GM23248 (cell line): ENCODE results near the gene SEC22C. TPM values are rescaled to one million over a fixed set of nuclear protein-coding genes. Genes with fewer than 3 reads are reported as not detected.
A peak's percentile ranks its signal among the peaks of the same experiment; 100 is the strongest.

Source experiments
- DNase-seq: peaks from one replicate; pipeline ENCODE4 v3.0.0-alpha.2; 2015
- H2AFZ ChIP-seq: fragments of 200-600 bp; sonication (generic); 2 replicates; pipeline ENCODE4 v1.6.1; 2016; ENCODE audit warnings: antibody characterized with exemption
- H3F3A ChIP-seq: fragments of 200-600 bp; sonication (generic); 2 replicates; pipeline ENCODE4 v1.6.1; 2016; ENCODE audit warnings: mild to moderate bottlenecking, antibody characterized with exemption, mixed run types; ENCODE audit not compliant: insufficient read depth
- H3K27ac ChIP-seq: fragments of 200-600 bp; sonication (generic); 2 replicates; pipeline ENCODE4 v1.5.1; 2016; ENCODE audit warnings: mild to moderate bottlenecking
- H3K27me3 ChIP-seq: fragments of 200-600 bp; sonication (generic); replicated peaks from 2 replicates; pipeline ENCODE4 v1.6.1; 2016; ENCODE audit warnings: mild to moderate bottlenecking; ENCODE audit not compliant: insufficient read depth
- H3K36me3 ChIP-seq: fragments of 200-600 bp; sonication (generic); 2 replicates; pipeline ENCODE4 v1.6.1; 2016; ENCODE audit warnings: low read depth, mild to moderate bottlenecking
- H3K4me1 ChIP-seq: fragments of 200-600 bp; sonication (generic); 2 replicates; pipeline ENCODE4 v1.6.1; 2016; ENCODE audit warnings: mild to moderate bottlenecking; ENCODE audit not compliant: insufficient read depth
- H3K4me2 ChIP-seq: fragments of 200-600 bp; sonication (generic); one replicate; pipeline ENCODE4 v1.6.1; 2016; ENCODE audit warnings: mild to moderate bottlenecking; ENCODE audit not compliant: unreplicated experiment
- H3K4me3 ChIP-seq: fragments of 200-600 bp; sonication (generic); 2 replicates; pipeline ENCODE4 v1.5.1; 2016; ENCODE audit warnings: mild to moderate bottlenecking
- H3K79me2 ChIP-seq: fragments of 200-600 bp; sonication (generic); 2 replicates; pipeline ENCODE4 v1.6.1; 2016; ENCODE audit warnings: mild to moderate bottlenecking; ENCODE audit not compliant: insufficient read depth
- H3K9ac ChIP-seq: fragments of 200-600 bp; sonication (generic); 2 replicates; pipeline ENCODE4 v1.6.1; 2016; ENCODE audit warnings: mild to moderate bottlenecking
- H3K9me2 ChIP-seq: fragments of 200-600 bp; sonication (generic); 2 replicates; pipeline ENCODE4 v1.6.1; 2016; ENCODE audit warnings: mixed run types, mild to moderate bottlenecking, moderate library complexity; ENCODE audit not compliant: insufficient read depth
- H3K9me3 ChIP-seq: fragments of 200-600 bp; sonication (generic); one replicate; pipeline ENCODE4 v1.6.1; 2017; ENCODE audit warnings: low read depth
- H4K20me1 ChIP-seq: fragments of 200-600 bp; sonication (generic); 2 replicates; pipeline ENCODE4 v1.6.0; 2016; ENCODE audit not compliant: insufficient read depth
- EZH2 ChIP-seq: fragments of 200-600 bp; sonication (generic); IDR thresholded peaks from 2 replicates; pipeline ENCODE4 v1.6.1; 2018; ENCODE audit warnings: antibody characterized with exemption, mild to moderate bottlenecking; ENCODE audit not compliant: insufficient read depth, poor library complexity, severe bottlenecking
- EZH2phosphoT487 ChIP-seq: fragments of 200-600 bp; sonication (generic); IDR thresholded peaks from 2 replicates; pipeline ENCODE4 v1.6.1; 2018; ENCODE audit warnings: antibody characterized with exemption, moderate library complexity, mild to moderate bottlenecking, low read depth; ENCODE audit not compliant: insufficient read depth
- WGBS, 2 experiments: methylation state at CpG; one replicate each; pipeline ENCODE4 v1.1.6; 2015 to 2017; ENCODE audit warnings: low lambda C conversion rate in 2 of 2, low coverage in 1 of 2; ENCODE audit errors: missing lambda C conversion rate in 2 of 2; 5-methylcytosine and 5-hydroxymethylcytosine counted together
- in situ Hi-C: fragments of 300-500 bp; cut with MboI; formaldehyde crosslinking; loops from 2 replicates; pipeline ENCODE4 v1.15.0; 2020
- polyA plus RNA-seq: library from polyadenylated mRNA; unstranded; fragments of >200 nt; fragmentation: Nextera tagmentation; extraction: Ambion mirVana; gene quantifications from 2 replicates; pipeline ENCODE4 v1.2.1, GENCODE V29; 2016
- total RNA-seq: library from RNA; depleted of rRNA; stranded (reverse); fragments of >200 nt; shearing (Covaris generic); gene quantifications from 2 replicates; pipeline ENCODE4 v1.2.3, GENCODE V29; 2014

The SEC22C gene
- total and polyA plus RNA-seq, 2 experiments from 2014 or later: 55.9 to 67.3 TPM

DNA sequence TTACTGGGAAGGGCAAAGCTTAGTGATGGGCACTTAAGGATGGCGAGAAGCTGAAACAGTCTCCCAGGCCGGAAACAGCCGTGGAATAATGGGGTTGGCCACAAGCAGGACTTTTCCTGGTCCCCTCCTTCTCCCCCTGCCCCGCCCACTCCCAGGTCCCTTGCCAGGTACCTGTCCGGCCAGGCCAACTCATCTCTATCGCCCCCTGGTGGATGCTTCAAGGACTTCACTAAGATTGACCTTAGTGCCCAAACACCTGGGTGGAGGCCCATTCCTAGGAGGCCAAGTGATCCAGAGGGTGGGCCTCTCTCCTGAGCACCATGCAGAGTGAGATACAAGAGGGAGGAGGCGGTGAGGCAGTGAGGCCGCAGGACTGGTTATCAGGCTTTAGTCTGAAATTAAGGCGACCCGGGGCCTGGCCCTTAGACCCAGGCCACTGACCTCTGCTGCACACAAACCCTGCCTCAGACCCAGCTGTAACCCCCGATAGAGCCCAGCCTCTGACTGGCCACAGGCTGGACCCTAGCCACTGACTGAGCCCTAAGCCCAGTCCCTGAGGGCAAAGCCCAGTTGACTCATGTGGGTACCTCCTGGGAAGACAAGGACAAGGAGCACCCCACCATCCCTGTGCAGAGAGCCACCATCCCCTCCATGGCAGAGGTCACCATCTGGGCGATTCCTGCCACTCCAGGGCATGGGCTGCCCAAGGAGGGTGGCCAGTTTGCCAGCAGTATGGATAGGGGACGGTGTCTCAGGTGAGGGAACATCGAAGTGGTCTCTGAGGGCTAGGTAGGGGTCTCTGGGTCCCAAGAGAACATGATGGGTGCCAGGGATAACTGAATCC lies 41.7 kb downstream of the SEC22C start:
- no peak overlapping the region for H3K4me2 ChIP-seq
- TF ChIP-seq EZH2: no peak
- no peak for TF ChIP-seq EZH2phosphoT487
- H3K9me3 ChIP-seq: no peaks in the 10 kb centered on the region
- H3K27me3 ChIP-seq: no peaks in the 10 kb centered on the region
- peak; percentile 26 for DNase-seq
- no peaks in the 10 kb centered on the region for H3K4me1 ChIP-seq
- H3F3A ChIP-seq: no peaks in the 10 kb centered on the region
- 57 to 59% methylated on average over 14 of the region's 14 CpGs for WGBS, 2 experiments
- in situ Hi-C loops: loop anchor here (10.0 kb wide), 1 partner anchor 305 kb away; no protein-coding TSS in a partner anchor
- no peak overlapping the region for H3K4me3 ChIP-seq
- H3K9me2 ChIP-seq: no peaks in the 10 kb centered on the region
- H4K20me1 ChIP-seq: no peaks in the 10 kb centered on the region
- H3K9ac ChIP-seq: no peak overlapping the region
- H3K36me3 ChIP-seq: no peaks in the 10 kb centered on the region
- no peak overlapping the region for H3K27ac ChIP-seq
- no peak overlapping the region for H2AFZ ChIP-seq
- no peaks in the 10 kb centered on the region for H3K79me2 ChIP-seq

DNA sequence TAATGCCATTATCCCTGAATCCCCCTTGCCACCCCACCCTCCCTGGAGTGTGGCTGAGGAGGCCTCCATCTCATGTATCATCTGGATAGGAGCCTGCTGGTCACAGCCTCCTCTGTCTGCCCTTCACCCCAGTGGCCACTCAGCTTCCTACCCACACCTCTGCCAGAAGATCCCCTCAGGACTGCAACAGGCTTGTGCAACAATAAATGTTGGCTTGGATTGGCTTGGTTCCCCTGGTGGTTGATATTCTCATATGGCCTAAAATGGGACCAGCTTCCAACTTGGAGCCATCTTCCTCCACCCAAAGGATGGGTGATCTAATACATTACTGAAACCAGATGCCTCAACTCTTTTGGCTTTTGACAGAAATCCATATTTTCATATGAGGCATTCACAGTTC lies 44.4 kb downstream of the SEC22C start:
- Histone ChIP-seq H3K4me2 (no peak overlapping the region), H3K4me1 (no peaks in the 10 kb centered on the region), H3K27ac (no peak overlapping the region), H3F3A (no peaks in the 10 kb centered on the region), H2AFZ (no peak overlapping the region), H3K27me3 (no peaks in the 10 kb centered on the region), H4K20me1 (no peaks in the 10 kb centered on the region), H3K36me3 (no peaks in the 10 kb centered on the region), H3K4me3 (no peak overlapping the region), H3K9me2 (no peaks in the 10 kb centered on the region), H3K9me3 (no peaks in the 10 kb centered on the region), H3K9ac (no peak overlapping the region), H3K79me2 (no peaks in the 10 kb centered on the region)
- TF ChIP-seq EZH2 (no peak), EZH2phosphoT487 (no peak)
- in situ Hi-C loops: no loop called here
- DNase-seq: peak; percentile 23

DNA sequence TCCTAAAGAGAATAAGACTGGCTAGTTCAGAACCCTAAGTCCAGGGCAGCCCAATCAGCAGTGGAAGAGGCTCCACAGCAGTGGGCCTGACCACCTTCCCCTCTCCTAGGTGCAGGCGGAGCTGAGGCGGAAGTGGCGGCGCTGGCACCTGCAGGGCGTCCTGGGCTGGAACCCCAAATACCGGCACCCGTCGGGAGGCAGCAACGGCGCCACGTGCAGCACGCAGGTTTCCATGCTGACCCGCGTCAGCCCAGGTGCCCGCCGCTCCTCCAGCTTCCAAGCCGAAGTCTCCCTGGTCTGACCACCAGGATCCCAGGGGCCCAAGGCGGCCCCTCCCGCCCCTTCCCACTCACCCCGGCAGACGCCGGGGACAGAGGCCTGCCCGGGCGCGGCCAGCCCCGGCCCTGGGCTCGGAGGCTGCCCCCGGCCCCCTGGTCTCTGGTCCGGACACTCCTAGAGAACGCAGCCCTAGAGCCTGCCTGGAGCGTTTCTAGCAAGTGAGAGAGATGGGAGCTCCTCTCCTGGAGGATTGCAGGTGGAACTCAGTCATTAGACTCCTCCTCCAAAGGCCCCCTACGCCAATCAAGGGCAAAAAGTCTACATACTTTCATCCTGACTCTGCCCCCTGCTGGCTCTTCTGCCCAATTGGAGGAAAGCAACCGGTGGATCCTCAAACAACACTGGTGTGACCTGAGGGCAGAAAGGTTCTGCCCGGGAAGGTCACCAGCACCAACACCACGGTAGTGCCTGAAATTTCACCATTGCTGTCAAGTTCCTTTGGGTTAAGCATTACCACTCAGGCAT lies 45.6 kb downstream of the SEC22C start:
- no peaks in the 10 kb centered on the region for H3K36me3 ChIP-seq
- in situ Hi-C loops: no loop called here
- no peaks in the 10 kb centered on the region for H3K9me2 ChIP-seq
- WGBS, 2 experiments: 76 to 78% methylated on average over 25 to 31 of the region's 35 CpGs
- no peak overlapping the region for H2AFZ ChIP-seq
- DNase-seq: peak; percentile 38
- no peak overlapping the region for H3K4me2 ChIP-seq
- no peak overlapping the region for H3K9ac ChIP-seq
- H3K4me1 ChIP-seq: no peaks in the 10 kb centered on the region
- no peaks in the 10 kb centered on the region for H3K79me2 ChIP-seq
- no peak overlapping the region for H3K4me3 ChIP-seq
- no peak overlapping the region for H3K27ac ChIP-seq
- no peaks in the 10 kb centered on the region for H4K20me1 ChIP-seq
- TF ChIP-seq EZH2phosphoT487 (no peak), EZH2 (no peak)
- no peaks in the 10 kb centered on the region for H3F3A ChIP-seq
- no peaks in the 10 kb centered on the region for H3K27me3 ChIP-seq
- no peaks in the 10 kb centered on the region for H3K9me3 ChIP-seq

DNA sequence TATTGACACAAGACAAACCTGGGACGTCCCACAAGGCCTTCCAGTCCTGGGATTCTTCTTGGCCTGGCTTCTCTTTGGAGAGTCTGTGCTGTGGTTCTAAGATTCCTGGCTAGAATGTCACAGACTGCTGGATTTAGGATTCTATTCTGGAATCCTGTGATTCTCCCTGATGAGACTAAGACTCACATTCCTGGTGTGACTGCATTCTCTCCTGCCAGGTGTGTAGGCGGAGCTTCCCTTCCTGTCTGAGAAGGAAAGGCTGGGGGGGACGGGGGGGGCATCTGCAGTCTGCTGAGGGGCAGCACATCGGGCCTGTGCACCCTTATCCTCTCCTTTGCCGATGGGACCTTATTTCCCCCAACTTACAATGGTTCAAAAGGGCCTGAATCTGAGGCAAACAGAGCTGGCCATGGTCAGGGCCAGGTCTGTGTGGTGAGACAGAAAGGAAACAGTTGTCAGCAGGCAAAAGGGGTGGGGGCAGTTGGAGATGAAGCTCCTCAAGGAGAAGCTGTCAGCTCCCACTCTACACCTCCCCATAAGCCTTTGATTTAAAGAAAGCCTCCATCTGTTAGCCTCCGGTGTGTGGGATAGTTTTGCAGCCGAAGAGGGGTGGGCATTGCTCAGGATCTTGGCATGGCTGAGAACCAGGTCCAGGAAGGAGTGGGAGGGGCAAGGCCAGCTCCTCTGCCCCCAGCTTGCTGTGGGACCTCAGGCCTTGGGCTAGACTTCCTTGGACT lies 48.4 kb downstream of the SEC22C start:
- 47 to 59% methylated on average over 6 to 7 of the region's 7 CpGs for WGBS, 2 experiments
- in situ Hi-C loops: no loop called here

More for the DNA sequence above, 48.4 kb downstream of the SEC22C start:
- Histone ChIP-seq H3K27ac (no peak overlapping the region), H3K4me1 (no peaks in the 10 kb centered on the region), H3K27me3 (no peaks in the 10 kb centered on the region), H3K36me3 (no peaks in the 10 kb centered on the region), H3K79me2 (no peaks in the 10 kb centered on the region), H3F3A (no peaks in the 10 kb centered on the region), H2AFZ (no peak overlapping the region), H3K4me3 (no peak overlapping the region), H3K9me3 (no peaks in the 10 kb centered on the region), H3K9me2 (no peaks in the 10 kb centered on the region), H3K9ac (no peak overlapping the region), H3K4me2 (no peak overlapping the region), H4K20me1 (no peaks in the 10 kb centered on the region)
- TF ChIP-seq EZH2phosphoT487 (no peak), EZH2 (no peak)
- no peak for DNase-seq
